Testis (tissue), 2 donors: ENCODE measurements around the gene OCA2.

ENCODE experiments used
- CTCF ChIP-seq, 3 experiments: fragments of 450-650 bp in 2 of 3; fragments of 200-600 bp in 1 of 3; sonication (generic) in 1 of 3; IDR thresholded peaks; one replicate each; pipeline ENCODE4 v1.5.1; 2016 to 2019; ENCODE audit warnings: antibody characterized with exemption in 3 of 3, mild to moderate bottlenecking in 2 of 3, moderate library complexity in 1 of 3
- POLR2A ChIP-seq: fragments of 450-650 bp; IDR thresholded peaks from one replicate; pipeline ENCODE4 v1.6.1; 2017; ENCODE audit warnings: antibody characterized with exemption, mild to moderate bottlenecking, moderate library complexity

GRCh38 chr15:27993544-27993943 lies 105.6 kb downstream of the OCA2 start:
- TF ChIP-seq CTCF (IDR thresholded peaks at IDR 0.05) (no peak), POLR2A (no peak)
